A172 (cell line): ENCODE results near the gene TIMM29. TPM values are rescaled to one million over a fixed set of nuclear protein-coding genes. Genes with fewer than 3 reads are reported as not detected.
"Not testable (repeated sequence)": the region's sequence is repeated elsewhere in the genome, so short reads cannot be mapped to it uniquely, and the experiment has no call there.

ENCODE experiments used
- DNase-seq: peaks from one replicate; pipeline ENCODE4 v3.0.0-alpha.2; 2015; ENCODE audit warnings: low spot score
- total RNA-seq: library from RNA; depleted of rRNA; stranded (reverse); fragments of >200 nt; shearing (Covaris generic); gene quantifications from 2 replicates; pipeline ENCODE4 v1.2.3, GENCODE V29; 2014

TIMM29 gene
- total RNA-seq, 1 experiment from 2014 or later, result 45.6 TPM

DNA sequence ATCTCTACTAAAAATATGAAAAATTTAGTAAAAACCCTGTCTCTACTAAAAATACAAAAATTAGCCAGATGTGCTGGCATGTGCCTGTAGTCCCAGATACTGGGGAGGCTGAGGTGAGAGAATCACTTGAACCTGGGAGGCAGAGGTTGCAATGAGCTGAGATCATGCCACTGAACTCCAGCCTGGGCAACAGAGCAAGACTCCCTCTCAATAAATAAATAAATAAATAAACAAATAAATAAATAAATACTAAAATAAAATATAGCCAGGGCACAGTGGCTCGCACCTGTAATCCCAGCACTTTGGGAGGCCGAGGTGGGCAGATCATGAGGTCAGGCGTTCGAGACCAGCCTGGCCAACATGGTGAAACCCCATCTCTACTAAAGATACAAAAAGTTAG lies 14.8 kb downstream of the TIMM29 start:
- not testable (repeated sequence) for DNase-seq

DNA sequence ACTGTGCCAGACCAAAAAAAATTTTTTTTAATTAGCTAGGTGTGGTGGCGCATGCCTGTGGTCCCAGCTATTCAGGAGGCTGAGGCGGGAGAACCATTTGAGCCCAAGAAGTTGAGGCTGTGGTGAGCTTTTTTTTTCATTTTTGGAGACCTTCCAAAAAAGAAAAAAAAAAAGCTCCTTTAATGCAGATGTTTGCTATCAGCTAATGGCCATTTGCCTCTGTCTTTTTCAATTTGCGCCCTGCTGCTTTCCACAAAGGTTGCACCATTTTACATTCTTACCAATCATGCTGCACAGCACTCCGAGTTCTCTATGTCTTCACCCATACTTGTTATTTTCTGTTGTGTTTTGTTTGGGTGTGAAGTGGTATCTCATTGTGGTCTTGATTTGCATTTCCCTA lies 16.7 kb downstream of the TIMM29 start:
- no peak for DNase-seq

DNA sequence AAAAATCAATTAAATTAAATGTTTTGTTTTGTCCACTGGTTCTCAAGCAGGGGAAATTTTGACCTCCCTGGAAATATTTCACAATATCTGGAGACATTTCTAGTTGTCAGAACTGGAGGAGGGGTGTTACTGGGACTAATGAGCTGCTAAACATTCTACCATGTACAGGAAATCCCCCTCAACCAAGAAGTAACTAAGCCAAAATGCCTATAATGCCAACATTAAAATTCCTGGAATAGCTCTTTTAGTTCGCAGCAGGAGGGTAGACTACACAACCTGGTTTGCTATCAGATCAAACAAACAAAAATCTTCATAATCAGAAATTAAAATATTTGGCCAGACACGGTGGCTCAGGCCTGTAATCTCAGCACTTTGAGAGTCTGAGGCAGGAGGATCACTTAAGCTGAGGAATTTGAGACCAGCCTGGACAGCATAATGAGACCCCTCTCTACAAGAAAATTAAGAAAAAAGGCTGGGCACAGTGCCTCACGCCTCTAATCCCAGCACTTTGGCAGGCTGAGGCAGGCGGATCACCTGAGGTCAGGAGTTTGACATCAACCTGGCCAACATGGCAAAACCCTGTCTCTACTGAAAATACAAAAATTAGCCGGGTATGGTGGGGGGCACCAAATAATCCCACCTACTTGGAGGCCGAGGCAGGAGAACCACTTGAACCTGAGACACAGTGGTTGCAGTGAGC lies 18.5 kb downstream of the TIMM29 start:
- DNase-seq, result peak; percentile 97

DNA sequence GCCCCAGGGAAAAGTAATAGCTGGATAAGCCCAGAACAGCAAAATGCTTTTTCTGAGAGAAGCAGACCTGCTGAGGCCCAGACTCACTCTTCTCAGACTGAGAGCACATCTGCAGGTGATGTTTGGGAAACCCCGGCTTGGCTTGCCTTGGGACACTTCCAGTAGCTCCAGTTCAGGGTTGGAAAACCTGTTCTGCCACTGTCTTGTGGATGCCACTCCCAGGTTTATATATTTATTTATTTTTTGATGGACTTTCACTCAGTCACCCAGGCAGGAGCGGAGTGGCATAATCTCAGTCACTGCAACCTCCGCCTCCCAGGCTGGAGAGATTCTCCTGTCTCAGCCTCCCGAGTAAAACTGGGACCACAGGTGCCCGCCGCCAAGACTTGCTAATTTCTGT lies 24.2 kb downstream of the TIMM29 start:
- DNase-seq, result no peak

DNA sequence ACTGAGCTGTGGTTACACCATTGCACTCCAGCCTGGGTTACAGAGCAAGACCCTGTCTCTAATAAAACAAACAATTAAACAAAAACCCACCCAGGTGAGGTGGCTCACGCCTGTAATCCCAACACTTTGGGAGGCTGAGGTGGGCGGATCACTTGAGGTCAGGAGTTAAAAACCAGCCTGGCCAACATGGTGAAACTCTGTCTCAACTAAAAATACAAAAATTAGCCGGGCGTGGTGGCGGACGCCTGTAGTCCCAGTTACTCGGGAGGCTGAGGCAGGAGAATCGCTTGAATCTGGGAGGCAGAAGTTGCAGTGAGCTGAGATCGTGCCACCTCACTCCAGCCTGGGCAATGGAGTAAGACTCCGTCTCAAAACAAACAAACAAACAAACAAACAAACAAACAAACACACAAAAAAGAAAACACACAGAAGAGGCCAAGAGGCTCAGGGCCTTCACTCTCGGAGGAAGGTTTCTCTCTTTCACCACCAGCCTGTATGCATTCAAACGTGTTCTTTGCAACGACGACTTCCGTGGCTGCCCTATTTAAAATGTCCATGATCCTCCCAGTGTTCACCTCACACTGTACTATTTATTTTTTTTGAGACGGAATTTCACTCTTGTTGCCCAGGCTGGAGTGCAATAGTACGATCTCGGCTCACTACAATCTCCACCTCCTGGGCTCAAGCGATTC lies 30.8 kb downstream of the TIMM29 start:
- DNase-seq, result not testable (repeated sequence)

DNA sequence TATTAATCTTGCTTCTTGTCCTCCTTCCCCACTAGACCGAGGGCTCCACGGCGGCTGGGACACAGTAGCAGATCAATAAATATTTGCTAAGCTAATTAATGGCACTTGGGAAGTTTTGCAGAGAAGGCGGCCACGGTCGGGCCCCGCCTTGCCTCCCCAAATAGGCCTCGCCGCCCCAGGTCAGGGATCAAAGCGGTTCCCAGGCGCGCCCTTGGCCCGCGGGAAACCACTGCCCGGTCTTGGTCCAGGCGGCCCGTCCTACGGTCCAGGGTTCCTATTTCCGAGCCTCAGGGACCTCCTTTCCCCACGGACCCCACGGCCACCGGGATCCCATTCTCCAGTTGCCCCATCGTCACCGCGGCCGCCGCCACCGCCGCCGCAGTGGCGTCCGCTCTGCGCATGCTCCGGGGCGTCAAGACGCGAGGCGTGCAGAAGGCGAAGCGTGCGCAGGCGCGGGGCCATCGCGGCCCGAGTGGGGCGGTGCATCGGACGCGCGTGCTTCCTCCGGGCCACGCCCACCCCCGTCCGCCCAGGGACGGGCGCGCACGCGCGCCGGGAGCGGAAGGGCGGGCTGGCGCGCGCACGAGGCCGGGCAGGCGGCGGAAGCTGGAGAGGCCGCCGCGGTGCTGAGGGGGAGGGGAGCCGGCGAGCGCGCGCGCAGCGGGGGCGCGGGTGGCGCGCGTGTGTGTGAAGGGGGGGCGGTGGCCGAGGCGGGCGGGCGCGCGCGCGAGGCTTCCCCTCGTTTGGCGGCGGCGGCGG lies 31.9 kb downstream of the TIMM29 start, which contains the start of gene SMARCA4:
SMARCA4 (plus strand) TSS at position 717 of the 759 bp plus-strand sequence. CDS start 23,122 bp downstream, outside the sequence.
- DNase-seq, result peak; percentile 91

DNA sequence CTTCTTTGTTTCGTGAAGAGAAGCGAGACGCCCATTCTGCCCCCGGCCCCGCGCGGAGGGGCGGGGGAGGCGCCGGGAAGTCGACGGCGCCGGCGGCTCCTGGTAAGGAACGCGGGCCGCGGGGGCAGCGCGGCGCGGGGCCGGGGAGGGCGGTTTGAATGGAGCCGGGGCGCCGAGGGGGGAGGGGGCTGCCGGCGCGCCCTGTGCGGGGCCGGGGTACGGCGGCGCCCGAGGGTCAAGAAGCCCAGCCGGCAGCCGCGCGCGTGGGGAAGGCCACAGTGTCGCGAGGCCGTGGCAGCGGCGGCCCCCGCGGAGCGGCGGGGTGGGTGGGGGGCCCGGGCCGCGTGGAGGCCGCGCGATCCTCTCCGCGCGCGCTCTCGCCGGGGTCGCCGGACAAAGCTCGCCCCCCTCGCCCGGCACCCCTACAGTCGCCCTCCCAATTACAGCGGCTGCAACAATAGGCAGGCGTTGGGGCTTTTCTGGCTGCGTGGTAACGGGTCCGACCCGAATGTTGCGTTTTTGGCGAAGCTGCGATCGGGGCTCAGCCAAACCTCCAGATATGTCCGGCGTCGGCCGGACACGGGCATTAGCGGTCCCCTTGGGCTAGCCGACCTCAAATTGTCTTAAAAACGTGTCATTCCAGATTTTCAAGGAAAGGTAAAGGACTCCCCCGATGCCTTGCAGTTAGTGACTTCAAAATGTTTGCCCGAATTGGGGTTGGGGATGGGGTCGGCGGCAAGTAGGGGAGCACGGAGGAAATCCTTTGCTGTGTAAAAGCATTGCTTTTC lies 32.7 kb downstream of the TIMM29 start:
- no peak for DNase-seq

DNA sequence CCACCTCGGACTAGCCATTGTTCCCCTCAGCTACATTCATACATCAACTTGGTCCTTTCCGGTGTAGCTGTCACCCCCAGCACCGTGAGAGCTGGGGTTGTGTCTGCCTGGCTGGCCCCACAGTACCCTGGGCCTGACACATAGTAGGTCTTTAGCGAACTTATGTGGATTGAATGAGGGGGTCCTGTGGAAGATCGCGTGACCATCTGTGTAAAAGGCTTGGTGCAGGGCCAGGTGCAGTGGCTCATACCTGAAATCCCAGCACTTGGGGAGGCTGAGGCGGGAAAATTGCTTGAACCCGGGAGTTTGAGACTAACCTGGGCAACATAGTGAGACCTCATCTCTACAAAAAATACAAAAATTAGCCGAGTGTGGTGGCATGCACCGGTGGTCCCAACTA lies 34.3 kb downstream of the TIMM29 start:
- DNase-seq, result no peak

DNA sequence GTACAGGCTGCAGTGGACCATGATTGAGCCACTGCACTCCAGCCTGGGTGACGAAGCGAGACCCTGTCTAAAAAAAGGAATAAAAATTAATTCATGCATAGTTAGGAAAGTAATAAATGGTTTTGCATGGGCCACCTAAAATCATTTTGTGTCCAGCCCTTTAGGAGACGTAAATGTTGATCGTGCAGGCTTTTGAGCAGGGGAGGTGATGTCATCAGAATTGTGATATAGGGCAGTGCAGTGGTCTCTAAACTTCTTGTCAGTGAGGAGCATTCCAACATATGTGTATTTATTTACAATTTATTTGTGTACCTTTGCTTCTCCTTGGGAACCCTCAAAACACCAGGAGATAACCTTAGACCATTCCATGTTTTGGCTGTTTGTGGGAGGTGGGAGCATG lies 35.3 kb downstream of the TIMM29 start:
- DNase-seq, result no peak

DNA sequence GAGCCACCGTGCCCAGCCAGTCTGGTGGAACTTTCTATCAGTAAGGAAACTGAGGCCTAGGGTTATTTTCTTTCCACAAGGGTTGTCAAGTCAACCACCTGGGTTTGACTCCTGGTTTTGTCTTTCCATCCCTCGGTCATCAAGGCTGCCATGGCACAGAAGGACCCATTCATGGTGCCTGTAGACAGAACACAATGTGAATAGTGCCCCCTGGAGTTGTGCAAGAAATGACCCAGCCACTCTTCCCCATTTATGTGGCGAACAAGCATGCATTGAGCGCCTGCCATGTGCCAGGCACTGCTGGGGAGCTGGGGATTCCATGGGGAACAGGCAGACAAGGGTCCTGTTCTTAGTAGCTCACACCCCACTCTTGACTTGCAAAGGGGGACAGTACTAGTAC lies 36.3 kb downstream of the TIMM29 start:
- no peak for DNase-seq

DNA sequence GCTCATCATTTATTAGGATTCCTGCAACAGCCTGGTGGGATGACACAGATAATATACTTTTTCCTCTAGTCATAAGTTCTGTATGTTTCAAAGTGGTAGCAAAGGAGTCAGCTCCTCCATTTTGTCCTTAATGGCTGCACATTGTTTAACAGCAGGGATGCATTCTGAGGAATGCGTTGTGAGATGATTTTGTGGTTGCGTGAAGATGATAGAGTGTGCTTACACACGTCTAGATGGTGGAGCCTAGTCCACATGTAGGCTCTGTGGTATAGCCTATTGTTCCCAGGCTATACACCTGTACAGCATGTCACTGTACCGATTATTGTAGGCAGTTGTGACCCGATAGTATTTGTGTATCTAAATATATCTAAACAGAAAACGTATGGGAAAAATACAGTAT lies 36.8 kb downstream of the TIMM29 start:
- no peak for DNase-seq

DNA sequence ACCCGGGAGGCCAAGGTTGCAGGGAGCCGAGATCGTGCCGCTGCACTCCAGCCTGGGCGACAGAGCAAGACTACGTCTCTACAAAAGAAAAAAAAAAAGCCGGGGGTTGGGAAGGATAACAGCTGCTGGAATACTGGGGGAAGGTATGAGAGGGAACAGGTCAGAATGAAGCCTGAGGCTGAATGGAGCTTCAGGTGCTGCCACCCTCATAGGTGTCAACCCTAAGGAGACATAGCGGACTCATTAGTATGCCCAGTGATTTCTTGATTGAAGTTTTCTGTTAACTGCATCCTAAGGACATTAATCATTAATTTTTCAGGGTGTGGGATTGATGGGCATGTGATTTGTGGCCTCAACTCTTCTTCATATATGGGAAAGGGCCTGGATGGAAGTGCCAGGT lies 38.2 kb downstream of the TIMM29 start:
- DNase-seq, result no peak

DNA sequence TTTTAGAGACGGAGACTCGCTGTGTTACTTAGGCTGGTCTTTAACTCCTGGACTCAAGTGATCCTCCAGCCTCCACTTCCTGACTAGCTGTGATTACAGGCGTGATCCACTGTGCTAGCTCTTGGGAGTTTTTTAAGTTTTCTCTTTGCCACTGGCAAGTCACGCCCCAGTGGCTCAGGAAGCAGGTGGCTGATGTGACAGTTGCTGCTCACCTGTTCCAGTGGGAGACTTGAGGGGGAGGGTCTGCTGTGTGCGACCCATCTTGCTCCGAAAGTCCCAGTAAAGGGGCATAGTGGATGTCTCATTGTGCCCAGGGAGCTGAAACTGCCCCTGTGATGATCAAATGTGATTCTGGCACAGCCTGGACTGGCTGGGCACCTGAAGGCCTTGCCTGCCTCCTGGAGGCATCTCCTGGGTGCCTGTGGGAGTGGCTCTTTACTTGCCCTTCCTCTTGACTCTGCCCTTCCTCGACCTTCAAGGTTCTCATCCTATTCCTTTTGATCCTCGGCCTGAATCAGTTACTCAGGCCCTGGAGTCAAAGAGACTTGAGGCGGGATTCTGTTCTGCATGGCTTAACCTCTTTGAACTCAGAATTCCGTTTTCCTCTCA lies 40.0 kb downstream of the TIMM29 start:
- no peak for DNase-seq

DNA sequence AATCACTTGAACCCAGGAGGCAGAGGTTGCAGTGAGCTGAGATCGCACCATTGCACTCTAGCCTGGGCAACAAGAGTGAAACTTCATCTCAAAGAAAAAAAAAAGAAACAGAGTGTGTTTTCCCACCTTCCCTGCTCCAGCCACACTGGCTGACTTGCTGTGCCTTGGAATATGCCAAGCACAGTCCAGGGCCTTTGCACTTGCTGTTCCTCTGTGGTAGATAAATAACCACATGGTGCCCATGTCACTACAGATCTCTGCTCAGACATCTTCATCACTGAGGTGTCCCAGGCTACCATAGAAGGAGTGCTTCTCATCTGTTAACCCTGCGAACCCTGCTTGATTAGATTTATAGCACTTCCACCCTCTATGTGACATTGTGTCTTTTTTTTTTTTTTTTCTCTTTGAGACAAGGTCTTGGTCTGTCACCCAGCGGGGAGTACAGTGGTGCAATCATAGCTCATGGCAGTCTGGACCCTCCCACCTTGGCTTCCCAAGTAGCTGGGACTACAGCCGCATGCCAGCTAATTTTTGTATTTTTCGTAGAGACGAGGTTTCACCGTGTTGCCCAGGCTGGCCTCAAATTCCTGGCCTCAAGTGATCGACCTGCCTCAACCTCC lies 42.6 kb downstream of the TIMM29 start:
- no peak for DNase-seq

DNA sequence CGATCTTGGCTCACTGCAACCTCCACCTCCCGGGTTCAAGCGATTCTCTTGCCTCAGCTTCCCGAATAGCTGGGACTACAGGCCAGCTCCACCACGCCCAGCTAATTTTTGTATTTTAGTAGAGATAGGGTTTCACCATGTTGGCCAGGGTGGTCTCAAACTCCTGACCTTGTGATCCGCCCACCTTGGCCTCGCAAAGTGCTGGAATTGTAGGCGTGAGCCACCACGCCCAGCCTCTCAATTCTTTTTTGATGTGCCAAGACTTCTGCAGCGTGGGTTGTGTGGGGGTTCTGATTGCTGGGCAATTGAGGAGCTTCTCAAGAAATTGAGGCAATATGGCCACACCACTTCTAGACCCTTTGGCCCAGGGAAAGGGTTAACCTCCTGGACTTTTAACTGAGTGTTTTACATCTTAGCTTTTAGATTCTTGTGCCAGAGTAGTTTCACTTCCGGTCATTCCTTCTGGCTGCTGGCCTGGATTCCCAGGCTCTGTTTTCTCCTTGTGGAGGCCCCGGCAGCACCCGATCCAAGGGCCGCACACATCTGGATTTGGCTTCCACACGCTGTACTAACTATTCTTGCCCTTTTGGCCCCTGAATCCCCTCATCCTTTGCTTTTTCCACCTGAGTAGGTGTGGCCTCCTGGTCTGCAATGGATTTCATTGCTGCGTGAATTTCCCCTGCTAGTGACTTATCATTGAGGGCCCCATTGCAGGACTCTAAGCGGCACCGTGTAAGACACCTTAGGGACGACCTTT lies 46.9 kb downstream of the TIMM29 start:
- peak; percentile 64 for DNase-seq

DNA sequence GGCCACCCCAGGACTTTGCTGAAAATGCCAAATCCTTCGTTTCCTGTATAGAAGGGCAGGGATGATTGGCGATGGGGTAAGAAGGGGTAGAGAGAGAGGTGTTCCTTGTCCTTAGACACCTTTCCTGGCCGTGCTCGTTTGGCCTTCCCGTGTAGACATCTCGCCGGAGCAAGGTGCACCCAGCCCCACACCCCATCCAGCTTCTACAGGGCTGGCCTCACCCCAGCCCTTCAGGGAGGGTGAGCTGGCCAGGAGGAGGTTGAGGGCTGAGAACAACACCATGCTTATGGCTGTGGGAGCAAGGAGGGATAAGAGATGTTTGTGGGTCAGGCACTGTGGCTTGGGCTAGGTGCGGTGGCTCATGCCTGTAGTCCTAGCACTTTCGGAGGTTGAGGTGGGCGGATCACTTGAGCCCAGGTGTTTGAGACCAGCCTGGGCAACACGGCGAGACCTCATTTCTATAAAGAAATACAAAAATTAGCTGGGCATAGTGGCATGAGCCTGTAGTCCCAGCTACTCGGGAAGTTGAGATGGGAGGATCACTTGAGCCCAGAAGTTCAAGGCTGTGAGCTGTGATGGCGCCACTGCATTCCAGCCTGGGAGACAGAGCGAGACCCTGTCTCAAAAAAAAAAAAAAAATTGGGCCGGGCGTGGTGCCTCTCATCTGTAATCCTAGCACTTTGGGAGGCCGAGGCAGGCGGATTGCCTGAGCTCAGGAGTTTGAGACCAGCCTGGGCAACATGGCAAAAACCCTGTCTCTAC lies 47.7 kb downstream of the TIMM29 start:
- no peak for DNase-seq

DNA sequence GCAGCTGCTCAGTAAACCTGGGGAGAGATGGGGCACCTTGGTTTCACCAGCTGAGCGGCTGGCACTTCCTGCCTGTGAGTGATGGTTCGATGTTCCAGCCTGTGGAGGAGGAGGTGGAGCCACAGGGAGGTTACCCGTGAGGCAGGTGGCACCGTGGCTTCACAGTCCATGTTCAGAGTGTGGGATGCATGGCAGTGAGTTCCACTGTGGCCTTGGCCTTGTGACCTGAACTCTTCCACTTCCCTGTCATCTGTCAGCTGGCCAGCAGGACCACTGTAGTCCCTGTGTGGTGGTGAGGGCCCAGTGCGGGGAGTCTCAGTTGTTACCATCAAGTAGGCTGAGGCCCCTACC lies 49.1 kb downstream of the TIMM29 start:
- DNase-seq, result no peak
